IMR-90 (cell line): ENCODE results near the gene BNIP5.

Experiments used
- BHLHE40 ChIP-seq: fragments of 150-350 bp; IDR thresholded peaks from 2 replicates; pipeline ENCODE4 v1.6.1; 2016; ENCODE audit warnings: mild to moderate bottlenecking, low read depth, low read length
- FOS ChIP-seq: fragments of 150-350 bp; IDR thresholded peaks from 2 replicates; pipeline ENCODE4 v1.6.1; 2016; ENCODE audit warnings: low read depth, low read length
- NFE2L2 ChIP-seq: fragments of 150-350 bp; IDR thresholded peaks from 2 replicates; pipeline ENCODE4 v1.6.1; 2016; ENCODE audit warnings: low read depth, mild to moderate bottlenecking, low read length
- POLR2A ChIP-seq: IDR thresholded peaks from 2 replicates; pipeline ENCODE4 v1.6.1; 2012; ENCODE audit warnings: mild to moderate bottlenecking, low read depth, low read length
- RFX5 ChIP-seq: IDR thresholded peaks from 2 replicates; pipeline ENCODE4 v1.8.0; 2012; ENCODE audit warnings: low read depth, mild to moderate bottlenecking, low read length, moderate library complexity
- SMC3 ChIP-seq: fragments of 150-350 bp; IDR thresholded peaks from 2 replicates; pipeline ENCODE4 v1.6.1; 2016; ENCODE audit warnings: low read depth, mild to moderate bottlenecking, antibody characterized with exemption, low read length, moderate library complexity
- TF ChIP-seq, protein P1 (sequence below): fragments of 150-350 bp; IDR thresholded peaks from 2 replicates; pipeline ENCODE4 v1.6.1; 2016; ENCODE audit warnings: low read depth, mild to moderate bottlenecking, low read length, moderate library complexity, borderline replicate concordance
- TF ChIP-seq, protein P2 (sequence below): conservative IDR thresholded peaks from 2 replicates; pipeline ENCODE4 v1.5.1; 2012; ENCODE audit warnings: mild to moderate bottlenecking, low read depth, low read length, improper control_type of control experiment

DNA sequence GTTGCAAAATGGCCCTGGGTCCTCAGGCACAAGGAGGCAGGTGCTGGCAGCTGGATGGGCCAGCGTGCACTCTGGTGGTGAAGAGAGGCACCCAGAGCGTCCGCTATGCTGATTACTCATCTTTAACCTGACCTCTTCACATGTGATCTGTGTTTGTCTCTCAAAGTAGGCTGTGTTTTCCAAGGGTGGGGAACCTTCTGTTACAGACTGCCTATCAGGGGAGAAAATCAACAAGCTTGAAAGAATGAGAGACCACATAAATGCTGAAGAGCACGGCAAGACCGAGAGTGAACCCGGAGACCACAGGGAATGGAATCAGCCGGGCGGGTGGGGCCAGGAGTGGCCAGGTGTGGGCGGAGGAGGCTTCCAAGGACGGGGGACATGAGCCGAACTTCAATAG, 16.2 kb downstream of the BNIP5 start:
- TF ChIP-seq, protein P1, sequence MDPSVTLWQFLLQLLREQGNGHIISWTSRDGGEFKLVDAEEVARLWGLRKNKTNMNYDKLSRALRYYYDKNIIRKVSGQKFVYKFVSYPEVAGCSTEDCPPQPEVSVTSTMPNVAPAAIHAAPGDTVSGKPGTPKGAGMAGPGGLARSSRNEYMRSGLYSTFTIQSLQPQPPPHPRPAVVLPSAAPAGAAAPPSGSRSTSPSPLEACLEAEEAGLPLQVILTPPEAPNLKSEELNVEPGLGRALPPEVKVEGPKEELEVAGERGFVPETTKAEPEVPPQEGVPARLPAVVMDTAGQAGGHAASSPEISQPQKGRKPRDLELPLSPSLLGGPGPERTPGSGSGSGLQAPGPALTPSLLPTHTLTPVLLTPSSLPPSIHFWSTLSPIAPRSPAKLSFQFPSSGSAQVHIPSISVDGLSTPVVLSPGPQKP = no peak
- TF ChIP-seq, protein P2, sequence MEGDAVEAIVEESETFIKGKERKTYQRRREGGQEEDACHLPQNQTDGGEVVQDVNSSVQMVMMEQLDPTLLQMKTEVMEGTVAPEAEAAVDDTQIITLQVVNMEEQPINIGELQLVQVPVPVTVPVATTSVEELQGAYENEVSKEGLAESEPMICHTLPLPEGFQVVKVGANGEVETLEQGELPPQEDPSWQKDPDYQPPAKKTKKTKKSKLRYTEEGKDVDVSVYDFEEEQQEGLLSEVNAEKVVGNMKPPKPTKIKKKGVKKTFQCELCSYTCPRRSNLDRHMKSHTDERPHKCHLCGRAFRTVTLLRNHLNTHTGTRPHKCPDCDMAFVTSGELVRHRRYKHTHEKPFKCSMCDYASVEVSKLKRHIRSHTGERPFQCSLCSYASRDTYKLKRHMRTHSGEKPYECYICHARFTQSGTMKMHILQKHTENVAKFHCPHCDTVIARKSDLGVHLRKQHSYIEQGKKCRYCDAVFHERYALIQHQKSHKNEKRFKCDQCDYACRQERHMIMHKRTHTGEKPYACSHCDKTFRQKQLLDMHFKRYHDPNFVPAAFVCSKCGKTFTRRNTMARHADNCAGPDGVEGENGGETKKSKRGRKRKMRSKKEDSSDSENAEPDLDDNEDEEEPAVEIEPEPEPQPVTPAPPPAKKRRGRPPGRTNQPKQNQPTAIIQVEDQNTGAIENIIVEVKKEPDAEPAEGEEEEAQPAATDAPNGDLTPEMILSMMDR = no peak
- TF ChIP-seq POLR2A = no peak
- no peak for TF ChIP-seq RFX5
- TF ChIP-seq SMC3 = no peak
- TF ChIP-seq FOS = no peak
- no peak for TF ChIP-seq BHLHE40
- no peak for TF ChIP-seq NFE2L2
